NCI-H510A (cell line): Measurements from ENCODE around the gene ARFIP2.
A peak's percentile ranks its signal among the peaks of the same experiment; 100 is the strongest.

Experiments used
- DNase-seq: peaks from one replicate; lab custom pipeline; 2025; lab: John Stamatoyannopoulos, UW

Gene ARFIP2

GRCh38 chr11:6442441-6442840 is 38.7 kb downstream of the ARFIP2 start:
- DNase-seq, result no peak

- no peak for DNase-seq
Measured at GRCh38 chr11:6440906-6441358, 40.2 kb downstream of the ARFIP2 start, which contains the start of gene HPX. Gene HPX, minus strand, starts transcription at chr11:6440987. Its CDS starts 24 bp downstream, at chr11:6440963.

GRCh38 chr11:6438979-6439571 is 42.1 kb downstream of the ARFIP2 start:
- DNase-seq, result peak; percentile 45

GRCh38 chr11:6437993-6438392 is 43.1 kb downstream of the ARFIP2 start:
- no peak for DNase-seq

GRCh38 chr11:6437423-6437822 is 43.7 kb downstream of the ARFIP2 start:
- no peak for DNase-seq

GRCh38 chr11:6433998-6434660 is 47.0 kb downstream of the ARFIP2 start:
- DNase-seq, result no peak

GRCh38 chr11:6431861-6432260 is 49.3 kb downstream of the ARFIP2 start:
- DNase-seq, result no peak

- DNase-seq, result no peak
Measured at GRCh38 chr11:6427516-6427915, 53.6 kb downstream of the ARFIP2 start.
